RPMI7951 (cell line): ENCODE measurements around the gene MYL5. TPM values are rescaled to one million over a fixed set of nuclear protein-coding genes. Genes with fewer than 3 reads are reported as not detected.
"Not testable (repeated sequence)": the region's sequence is repeated elsewhere in the genome, so short reads cannot be mapped to it uniquely, and the experiment has no call there.

Experiments used
- DNase-seq: peaks from one replicate; pipeline ENCODE4 v3.0.0-alpha.2; 2012; ENCODE audit warnings: low read depth
- total RNA-seq: library from RNA; depleted of rRNA; stranded (reverse); fragments of >200 nt; shearing (Covaris generic); gene quantifications from 2 replicates; pipeline ENCODE4 v1.2.3, GENCODE V29; 2014

The MYL5 gene
- total RNA-seq, 1 experiment from 2014 or later, result 3.2 TPM

GRCh38 chr4:656436-657337 lies 17.7 kb upstream of the MYL5 start:
- no peak for DNase-seq

- no peak for DNase-seq
Observed at GRCh38 chr4:657338-657833, 17.0 kb upstream of the MYL5 start.

GRCh38 chr4:657834-658667 lies 16.3 kb upstream of the MYL5 start:
- no peak for DNase-seq

GRCh38 chr4:658681-659667 lies 15.4 kb upstream of the MYL5 start:
- DNase-seq, result no peak

GRCh38 chr4:659851-660250 lies 14.5 kb upstream of the MYL5 start:
- DNase-seq, result no peak

- DNase-seq, result no peak
Observed at GRCh38 chr4:660401-660800, 13.9 kb upstream of the MYL5 start.

GRCh38 chr4:661231-661630 lies 13.1 kb upstream of the MYL5 start:
- no peak for DNase-seq

- DNase-seq, result no peak
Observed at GRCh38 chr4:661881-662761, 12.2 kb upstream of the MYL5 start.

GRCh38 chr4:663046-663437 lies 11.3 kb upstream of the MYL5 start:
- no peak for DNase-seq

GRCh38 chr4:663438-664428 lies 10.6 kb upstream of the MYL5 start:
- DNase-seq, result no peak

GRCh38 chr4:664713-665231 lies 9.6 kb upstream of the MYL5 start:
- no peak for DNase-seq

GRCh38 chr4:665381-665750 lies 9.0 kb upstream of the MYL5 start:
- DNase-seq, result no peak

- DNase-seq, result no peak
Observed at GRCh38 chr4:665751-666435, 8.4 kb upstream of the MYL5 start.

GRCh38 chr4:666436-666810 lies 7.9 kb upstream of the MYL5 start:
- no peak for DNase-seq

- no peak for DNase-seq
Observed at GRCh38 chr4:666822-667544, 7.4 kb upstream of the MYL5 start.

- DNase-seq, result no peak
Observed at GRCh38 chr4:667545-667925, 6.8 kb upstream of the MYL5 start.

GRCh38 chr4:668219-668618 lies 6.1 kb upstream of the MYL5 start:
- DNase-seq, result not testable (repeated sequence)
